Activated T-cell treated with anti-CD3 and anti-CD28 coated beads, Interleukin-2, amount 50 U/mL, for 24 hours (primary cell): Measurements from ENCODE around the gene SDF2L1.
"Not testable (repeated sequence)": the region's sequence is repeated elsewhere in the genome, so short reads cannot be mapped to it uniquely, and the experiment has no call there.

ENCODE experiments used
- DNase-seq: peaks from one replicate; pipeline ENCODE4 v3.0.0-alpha.2; 2020
- H3K27ac Mint-ChIP-seq: 2 replicates; pipeline ENCODE4 v1.8.0; 2020; ENCODE audit warnings: mild to moderate bottlenecking, mixed read lengths
- H3K27me3 Mint-ChIP-seq: 2 replicates; pipeline ENCODE4 v1.8.0; 2020; ENCODE audit warnings: mixed read lengths
- H3K36me3 Mint-ChIP-seq: 2 replicates; pipeline ENCODE4 v1.8.0; 2020; ENCODE audit warnings: low read depth, mixed read lengths
- H3K4me1 Mint-ChIP-seq: 2 replicates; pipeline ENCODE4 v1.8.0; 2020; ENCODE audit warnings: low read depth, mixed read lengths
- H3K4me3 Mint-ChIP-seq: 2 replicates; pipeline ENCODE4 v1.8.0; 2020; ENCODE audit warnings: mild to moderate bottlenecking, moderate library complexity, mixed read lengths
- H3K9me3 Mint-ChIP-seq: 2 replicates; pipeline ENCODE4 v1.8.0; 2020; ENCODE audit warnings: mixed read lengths

Gene SDF2L1, protein sequence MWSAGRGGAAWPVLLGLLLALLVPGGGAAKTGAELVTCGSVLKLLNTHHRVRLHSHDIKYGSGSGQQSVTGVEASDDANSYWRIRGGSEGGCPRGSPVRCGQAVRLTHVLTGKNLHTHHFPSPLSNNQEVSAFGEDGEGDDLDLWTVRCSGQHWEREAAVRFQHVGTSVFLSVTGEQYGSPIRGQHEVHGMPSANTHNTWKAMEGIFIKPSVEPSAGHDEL

DNA sequence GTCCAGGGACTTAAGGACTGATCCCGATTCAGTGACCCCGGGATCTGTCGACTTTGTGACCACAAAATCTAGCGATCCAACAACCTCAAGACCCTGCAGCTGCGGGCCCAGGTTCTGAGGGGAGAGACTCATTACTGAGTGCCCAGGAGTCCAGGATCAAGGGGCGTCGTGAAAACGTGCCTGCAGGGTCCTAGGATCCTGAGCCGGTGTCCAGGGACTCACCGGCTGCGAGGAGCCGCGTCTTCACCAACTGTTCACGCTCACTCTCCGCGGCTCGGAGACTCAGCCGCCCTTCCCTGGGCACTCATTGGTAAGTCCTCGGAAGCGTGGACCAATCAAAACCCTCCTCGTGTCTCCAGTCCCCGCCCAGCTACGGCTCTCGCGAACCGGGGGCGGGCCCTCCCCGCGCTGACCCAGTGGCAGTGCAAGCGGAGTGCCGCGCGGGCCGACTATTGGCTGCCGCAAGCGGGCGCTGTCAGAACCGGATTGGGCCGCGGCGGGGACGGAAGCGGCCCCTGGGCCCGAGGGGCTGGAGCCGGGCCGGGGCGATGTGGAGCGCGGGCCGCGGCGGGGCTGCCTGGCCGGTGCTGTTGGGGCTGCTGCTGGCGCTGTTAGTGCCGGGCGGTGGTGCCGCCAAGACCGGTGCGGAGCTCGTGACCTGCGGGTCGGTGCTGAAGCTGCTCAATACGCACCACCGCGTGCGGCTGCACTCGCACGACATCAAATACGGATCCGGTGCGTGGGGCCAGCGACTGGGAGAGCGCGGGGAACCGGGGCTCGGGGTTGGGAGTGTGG lies at the start of gene SDF2L1:
Gene SDF2L1 (plus strand): TSS at position 514 of the 795 bp plus-strand sequence. CDS start 35 bp downstream, at position 549.
- H3K27ac Mint-ChIP-seq: peak within 1 kb of the TSS; percentile 94
- peak; percentile 98 for DNase-seq
- H3K4me3 Mint-ChIP-seq: peak within 1 kb of the TSS; percentile 88
- H3K4me1 Mint-ChIP-seq: peaks cover 33% of the 10 kb centered on the region
- no peaks in the 10 kb centered on the region for H3K9me3 Mint-ChIP-seq
- peaks cover 3% of the 10 kb centered on the region for H3K27me3 Mint-ChIP-seq
- H3K36me3 Mint-ChIP-seq: peaks cover 39% of the 10 kb centered on the region

DNA sequence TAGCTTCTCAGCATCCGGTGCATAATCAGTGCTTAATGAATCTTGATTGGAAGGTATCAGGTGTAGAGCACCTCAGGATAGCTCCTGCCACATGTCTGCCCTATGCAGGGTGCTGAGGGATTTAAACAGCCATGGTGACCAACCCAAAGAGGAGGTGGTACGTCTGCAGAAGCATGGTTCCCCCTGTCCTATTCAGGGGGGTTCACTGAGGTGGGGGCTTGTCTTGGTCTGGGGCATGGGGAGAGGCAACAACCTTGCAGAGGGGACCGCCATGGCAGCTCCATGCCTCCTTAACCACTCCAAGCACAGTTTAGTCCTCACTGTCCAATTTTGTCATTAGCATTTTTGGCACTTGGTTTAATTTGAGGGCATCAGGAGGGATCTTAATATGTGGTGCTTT lies 49.7 kb upstream of the SDF2L1 start:
- Mint-ChIP-seq H3K9me3 (no peaks in the 10 kb centered on the region), H3K27me3 (no peaks in the 10 kb centered on the region), H3K27ac (peak overlapping the region; percentile 18), H3K4me1 (peaks cover 70% of the 10 kb centered on the region), H3K4me3 (no peak overlapping the region), H3K36me3 (peaks cover 74% of the 10 kb centered on the region)
- no peak for DNase-seq

DNA sequence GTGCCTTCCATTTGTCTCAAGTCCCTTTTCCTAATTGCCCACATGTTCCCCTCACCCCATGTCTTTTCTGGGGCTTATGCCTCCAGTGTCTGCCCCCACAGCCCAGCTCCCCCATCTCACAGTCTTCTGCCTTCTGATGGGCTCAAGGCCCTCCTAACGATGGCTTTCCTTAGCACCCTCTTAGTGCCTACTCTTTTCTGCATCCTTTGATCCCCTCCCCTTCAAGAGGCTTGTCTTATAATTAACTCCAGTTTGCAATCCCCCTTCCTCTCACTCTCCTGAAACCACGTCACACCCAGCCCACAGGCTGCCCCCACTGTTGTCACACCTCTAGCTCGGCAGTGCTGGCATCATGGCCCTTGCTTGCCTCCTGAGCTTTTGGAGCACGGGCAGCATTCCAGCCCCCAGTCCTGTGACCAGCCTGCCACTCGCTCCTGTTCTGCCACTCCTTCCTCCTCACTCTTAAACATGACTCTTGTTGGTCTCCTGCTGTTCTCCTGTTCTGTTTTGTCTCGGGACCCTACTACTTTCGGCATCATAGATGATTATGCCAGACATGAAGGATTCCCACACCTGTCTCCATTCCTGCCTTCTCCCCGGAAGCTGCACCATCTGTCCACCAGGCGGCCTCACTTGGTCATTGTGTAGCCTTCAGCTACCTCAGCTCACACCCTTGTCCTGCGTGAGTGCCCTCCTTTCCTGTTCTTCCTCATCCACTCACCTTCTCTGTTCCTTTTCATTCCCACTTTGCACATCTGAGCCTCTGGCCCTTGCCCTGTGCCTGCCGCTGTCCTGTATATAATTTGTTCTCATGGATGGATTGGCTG lies 48.5 kb upstream of the SDF2L1 start:
- Mint-ChIP-seq H3K4me3 (no peak overlapping the region), H3K9me3 (no peaks in the 10 kb centered on the region), H3K4me1 (peaks cover 63% of the 10 kb centered on the region), H3K27ac (peak overlapping the region; percentile 6), H3K27me3 (no peaks in the 10 kb centered on the region), H3K36me3 (peaks cover 75% of the 10 kb centered on the region)
- no peak for DNase-seq

DNA sequence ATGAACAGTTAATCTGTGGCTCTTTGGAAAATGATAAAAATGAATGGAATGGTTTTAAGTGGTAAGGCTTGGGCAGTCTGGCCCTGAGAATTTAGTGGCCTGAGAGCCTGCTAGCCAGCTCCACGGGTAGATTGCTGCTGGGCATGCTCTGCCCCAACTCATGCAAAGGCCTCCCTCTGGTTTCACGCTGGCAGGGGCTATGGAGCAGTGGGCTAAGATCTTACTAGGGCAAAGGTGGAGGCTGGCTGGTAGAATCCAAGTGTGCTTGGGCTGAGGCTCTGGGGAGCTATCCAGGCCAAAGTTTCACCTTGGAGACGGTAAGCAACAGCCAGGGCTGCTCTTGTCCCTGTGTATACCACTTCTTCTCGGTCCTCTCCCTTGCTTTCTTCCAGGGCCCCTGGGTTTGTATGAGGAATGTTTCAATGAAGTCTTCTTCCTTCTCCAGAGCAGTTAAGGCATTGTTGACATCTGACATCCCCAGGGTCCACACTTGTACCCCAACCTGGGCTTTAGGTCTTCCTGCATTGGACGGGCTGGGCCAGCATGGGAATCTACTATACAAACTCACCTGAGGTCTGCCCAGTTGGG lies 47.1 kb upstream of the SDF2L1 start:
- peaks cover 63% of the 10 kb centered on the region for H3K4me1 Mint-ChIP-seq
- H3K27me3 Mint-ChIP-seq: no peaks in the 10 kb centered on the region
- DNase-seq: no peak
- H3K9me3 Mint-ChIP-seq: no peaks in the 10 kb centered on the region
- peaks cover 80% of the 10 kb centered on the region for H3K36me3 Mint-ChIP-seq
- H3K27ac Mint-ChIP-seq: peak overlapping the region; percentile 2
- no peak overlapping the region for H3K4me3 Mint-ChIP-seq

DNA sequence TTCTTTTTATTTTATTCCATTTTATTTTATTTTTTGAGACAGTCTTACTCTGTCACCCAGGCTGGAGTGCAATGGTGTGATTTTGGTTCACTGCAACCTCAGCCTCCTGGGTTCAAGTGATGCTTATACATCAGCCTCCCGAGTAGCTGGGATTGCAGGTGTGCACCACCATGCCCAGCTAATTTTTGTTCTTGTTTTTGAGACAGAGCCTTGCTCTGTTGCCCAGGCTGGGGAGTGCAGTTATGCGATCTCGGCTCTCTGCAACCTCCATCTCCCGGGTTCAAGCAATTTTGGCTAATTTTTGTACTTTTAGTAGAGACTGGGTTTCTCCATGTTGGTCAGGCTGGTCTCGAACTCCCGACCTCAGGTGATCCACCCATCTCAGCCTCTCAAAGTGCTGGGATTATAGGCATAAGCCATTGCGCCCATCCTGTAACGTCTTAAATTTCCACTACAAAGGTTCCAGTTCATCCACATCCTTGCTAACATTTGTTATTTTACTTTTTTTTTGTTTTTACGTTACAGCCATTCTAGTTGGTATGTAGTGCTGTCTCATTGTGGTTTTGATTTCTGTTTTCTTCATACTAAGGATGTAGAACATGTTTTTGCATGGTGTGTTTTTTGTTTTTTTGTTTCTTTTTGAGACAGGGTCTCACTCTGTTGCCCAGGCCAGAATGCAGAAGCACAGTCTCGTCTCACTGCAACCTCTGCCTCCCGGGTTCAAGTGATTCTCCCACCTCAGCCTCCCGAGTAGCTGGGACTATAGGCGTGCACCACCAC lies 45.6 kb upstream of the SDF2L1 start:
- H3K27ac Mint-ChIP-seq, H3K4me3 Mint-ChIP-seq, H3K27me3 Mint-ChIP-seq, H3K9me3 Mint-ChIP-seq, DNase-seq: not testable (repeated sequence)
- H3K36me3 Mint-ChIP-seq: peaks cover 72% of the 10 kb centered on the region
- peaks cover 52% of the 10 kb centered on the region for H3K4me1 Mint-ChIP-seq

DNA sequence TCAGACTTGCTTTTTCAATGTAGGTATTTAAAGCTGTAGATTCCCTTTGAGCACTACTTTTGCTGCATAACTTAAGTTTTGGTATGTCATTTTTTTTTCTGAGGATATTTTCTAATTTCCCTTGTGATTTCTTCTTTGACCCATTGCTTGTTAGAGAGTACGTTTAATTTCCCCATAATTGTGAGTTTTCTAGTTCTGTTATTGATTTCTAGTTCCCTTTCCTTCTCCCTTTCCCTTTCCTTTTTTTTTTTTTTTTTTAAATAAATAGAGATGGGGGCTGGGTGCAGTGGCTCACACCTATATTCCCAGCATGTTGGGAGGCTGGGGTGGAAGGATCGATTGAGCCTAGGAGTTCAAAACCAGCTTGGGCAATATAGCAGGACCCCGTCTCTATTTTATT lies 43.8 kb upstream of the SDF2L1 start:
- H3K36me3 Mint-ChIP-seq: peaks cover 64% of the 10 kb centered on the region
- H3K27ac Mint-ChIP-seq: peak overlapping the region; percentile 27
- H3K4me3 Mint-ChIP-seq: no peak overlapping the region
- DNase-seq: no peak
- peaks cover 47% of the 10 kb centered on the region for H3K4me1 Mint-ChIP-seq
- no peaks in the 10 kb centered on the region for H3K9me3 Mint-ChIP-seq
- H3K27me3 Mint-ChIP-seq: no peaks in the 10 kb centered on the region

DNA sequence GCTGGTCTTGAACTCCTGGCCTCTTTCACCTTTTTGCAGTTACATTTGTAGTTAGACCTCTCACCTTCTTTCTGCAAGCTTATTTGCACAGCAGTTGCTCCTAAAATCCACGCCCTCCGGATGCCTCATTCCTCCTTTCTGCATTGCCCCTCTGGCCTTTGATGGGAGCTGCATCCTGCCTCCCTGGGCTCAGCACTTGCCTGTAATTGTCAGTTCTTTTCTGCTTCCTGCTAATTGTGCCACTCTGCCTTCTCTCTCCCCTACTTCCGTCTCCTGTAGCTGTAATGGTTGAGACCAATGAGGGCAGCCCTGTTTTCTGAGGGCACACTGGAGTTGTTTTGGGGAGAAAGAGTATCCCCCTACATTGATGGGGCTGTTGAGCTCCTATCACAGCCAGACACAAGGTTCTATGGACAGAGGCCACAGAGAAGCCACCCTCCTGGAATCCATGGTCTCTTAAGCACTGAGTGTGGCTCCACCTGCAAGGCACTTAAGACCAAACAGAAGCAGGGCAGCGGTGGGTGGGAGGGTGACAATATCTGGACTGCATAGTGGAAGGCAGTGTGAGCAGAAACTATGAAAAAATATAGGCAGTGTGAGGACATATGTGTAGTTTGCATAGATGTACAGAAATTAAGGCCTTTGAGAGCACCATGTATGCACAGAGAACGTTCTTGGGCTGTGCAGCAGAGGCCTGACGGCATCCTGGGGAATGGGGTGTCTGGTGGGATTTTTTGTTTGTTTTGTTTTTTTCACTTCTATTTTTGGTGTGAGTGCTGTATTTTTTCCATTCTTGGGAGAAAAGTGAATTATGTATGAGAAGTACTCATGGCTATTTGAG lies 42.8 kb upstream of the SDF2L1 start:
- H3K4me1 Mint-ChIP-seq: peaks cover 38% of the 10 kb centered on the region
- H3K27ac Mint-ChIP-seq: peak overlapping the region; percentile 73
- no peak overlapping the region for H3K4me3 Mint-ChIP-seq
- no peaks in the 10 kb centered on the region for H3K9me3 Mint-ChIP-seq
- H3K36me3 Mint-ChIP-seq: peaks cover 57% of the 10 kb centered on the region
- DNase-seq: no peak
- H3K27me3 Mint-ChIP-seq: no peaks in the 10 kb centered on the region

DNA sequence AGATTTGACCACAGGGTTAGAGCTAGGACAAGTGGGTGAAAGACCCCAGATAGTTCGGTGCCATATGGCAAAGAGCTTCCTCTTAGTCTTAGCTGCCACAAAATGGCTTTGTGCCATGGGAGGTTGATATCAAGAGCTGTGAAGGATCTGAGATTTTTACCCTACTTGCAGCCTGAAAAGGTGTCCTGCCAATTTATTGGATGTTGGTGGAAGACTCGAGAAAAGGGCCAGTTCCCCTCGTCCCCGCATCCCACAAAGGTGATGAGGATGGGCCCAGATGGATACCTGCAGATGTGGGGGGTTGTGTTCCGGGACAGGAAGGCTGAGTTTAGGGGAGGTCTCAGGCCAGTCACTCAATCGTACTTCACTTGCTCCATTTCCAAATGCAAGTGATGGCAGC lies 39.5 kb upstream of the SDF2L1 start:
- no peak overlapping the region for H3K4me3 Mint-ChIP-seq
- peak overlapping the region; percentile 51 for H3K27ac Mint-ChIP-seq
- peaks cover 41% of the 10 kb centered on the region for H3K4me1 Mint-ChIP-seq
- no peaks in the 10 kb centered on the region for H3K27me3 Mint-ChIP-seq
- H3K36me3 Mint-ChIP-seq: peaks cover 44% of the 10 kb centered on the region
- no peaks in the 10 kb centered on the region for H3K9me3 Mint-ChIP-seq
- no peak for DNase-seq

DNA sequence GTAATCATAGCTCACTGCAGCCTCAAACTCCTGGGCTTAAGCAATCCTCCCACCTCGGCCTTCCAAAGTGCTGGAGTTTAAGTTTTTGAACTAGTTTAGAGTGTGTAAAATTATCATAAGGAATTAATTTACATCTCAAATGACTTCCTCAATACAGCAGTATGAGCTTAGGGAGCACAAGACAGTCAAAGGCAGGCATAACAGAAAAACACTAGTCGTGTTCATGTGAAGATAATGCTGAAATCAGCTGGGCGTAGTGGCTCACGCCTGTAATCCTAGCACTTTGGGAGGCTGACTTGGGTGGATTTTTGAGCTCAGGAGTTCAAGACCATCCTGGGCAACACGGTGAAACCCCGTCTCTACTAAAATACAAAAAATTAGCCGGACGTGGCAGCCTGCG lies 38.1 kb upstream of the SDF2L1 start:
- Mint-ChIP-seq H3K36me3 (peaks cover 46% of the 10 kb centered on the region), H3K27ac (no peak overlapping the region), H3K9me3 (no peaks in the 10 kb centered on the region), H3K4me3 (no peak overlapping the region), H3K4me1 (peaks cover 40% of the 10 kb centered on the region), H3K27me3 (no peaks in the 10 kb centered on the region)
- no peak for DNase-seq

DNA sequence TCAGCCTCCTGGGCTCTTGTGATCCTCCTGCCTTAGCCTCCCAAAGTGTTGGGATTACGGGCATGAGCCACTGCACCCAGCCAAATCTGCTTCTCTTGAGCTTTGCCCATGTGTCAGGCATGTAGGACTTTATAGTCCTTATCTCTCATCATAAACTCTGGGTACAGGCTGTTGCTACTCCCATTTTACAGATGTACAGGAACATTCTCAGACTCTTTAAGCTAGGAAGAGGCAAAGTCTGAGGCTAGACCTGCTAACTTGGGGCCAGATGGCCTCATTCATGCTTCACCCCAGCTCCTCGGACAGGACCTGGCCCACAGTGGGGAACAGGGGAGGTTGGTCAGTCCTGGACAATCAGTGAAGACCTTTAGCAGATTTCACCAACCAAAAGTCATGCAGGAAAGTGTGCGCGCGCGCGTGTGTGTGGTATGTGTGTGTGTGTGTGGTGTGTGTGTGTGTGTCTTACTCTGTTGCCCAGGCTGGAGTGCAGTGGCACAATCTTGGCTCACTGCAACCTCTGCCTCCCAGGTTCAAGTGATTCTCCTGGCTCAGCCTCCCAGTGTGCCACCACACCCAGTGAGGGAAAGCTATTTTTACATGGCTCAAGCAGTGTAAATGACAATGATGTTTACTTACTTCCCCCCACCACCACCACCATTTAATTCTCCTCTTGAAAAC lies 36.1 kb upstream of the SDF2L1 start:
- DNase-seq: no peak
- H3K4me1 Mint-ChIP-seq: peaks cover 29% of the 10 kb centered on the region

DNA sequence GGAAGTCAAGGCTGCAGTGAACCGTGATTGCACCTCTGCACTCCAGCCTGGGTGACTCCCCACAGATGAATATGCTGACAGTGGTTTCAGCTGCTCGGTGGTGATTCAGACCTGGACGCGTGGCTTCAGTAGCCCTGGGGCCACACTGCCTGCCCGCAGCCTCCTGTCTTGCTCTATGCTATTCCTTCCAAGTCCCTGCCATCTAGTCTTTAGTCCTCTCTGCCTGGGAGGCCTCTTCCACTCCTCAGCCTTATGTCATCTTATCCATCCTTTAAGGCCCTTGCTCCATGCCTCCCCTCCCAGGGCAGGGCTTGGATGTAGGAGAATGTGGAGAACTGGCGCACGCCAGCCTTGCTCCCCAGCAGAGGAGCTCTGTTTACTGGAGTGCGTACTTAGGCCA lies 35.3 kb upstream of the SDF2L1 start:
- Mint-ChIP-seq H3K4me3 (no peak overlapping the region), H3K36me3 (peaks cover 60% of the 10 kb centered on the region), H3K27me3 (no peaks in the 10 kb centered on the region), H3K27ac (peak overlapping the region; percentile 57), H3K9me3 (no peaks in the 10 kb centered on the region), H3K4me1 (peaks cover 35% of the 10 kb centered on the region)
- DNase-seq: no peak

More for the DNA sequence above, 36.1 kb upstream of the SDF2L1 start:
- Mint-ChIP-seq H3K9me3 (no peaks in the 10 kb centered on the region), H3K4me3 (no peak overlapping the region), H3K27me3 (no peaks in the 10 kb centered on the region), H3K36me3 (peaks cover 52% of the 10 kb centered on the region), H3K27ac (peak overlapping the region; percentile 76)

DNA sequence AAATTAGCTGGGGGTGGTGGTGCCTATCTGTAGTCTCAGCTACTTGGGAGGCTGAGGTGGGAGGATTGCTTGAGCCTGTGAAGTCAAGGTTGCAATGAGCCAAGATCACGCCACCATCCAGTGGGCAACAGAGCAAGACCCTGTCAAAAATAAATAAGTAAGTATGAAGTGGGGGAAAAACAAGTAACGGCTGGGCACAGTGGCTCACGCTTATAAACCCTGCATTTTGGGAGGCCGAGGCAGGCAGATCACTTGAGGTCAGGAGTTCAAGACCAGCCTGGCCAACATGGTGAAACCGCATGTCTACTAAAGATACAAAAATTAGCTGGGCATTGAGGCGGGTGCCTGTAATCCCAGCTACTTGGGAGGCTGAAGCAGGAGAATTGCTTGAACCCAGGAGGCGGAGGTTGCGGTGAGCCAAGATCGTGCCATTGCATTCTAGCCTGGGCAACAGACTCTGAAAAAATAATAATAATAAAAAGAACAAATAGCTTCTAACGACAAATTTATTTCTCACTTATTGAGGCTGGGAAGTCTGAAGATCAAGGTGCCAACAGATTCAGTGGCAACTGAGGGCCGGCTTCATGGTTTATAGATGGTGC lies 32.4 kb upstream of the SDF2L1 start:
- Mint-ChIP-seq H3K36me3 (peaks cover 74% of the 10 kb centered on the region), H3K4me1 (peaks cover 35% of the 10 kb centered on the region)
- H3K27me3 Mint-ChIP-seq, H3K4me3 Mint-ChIP-seq, H3K27ac Mint-ChIP-seq, H3K9me3 Mint-ChIP-seq, DNase-seq: not testable (repeated sequence)
